ENCODE results near the gene NEMP1.
"Not testable (repeated sequence)": the region's sequence is repeated elsewhere in the genome, so short reads cannot be mapped to it uniquely, and the experiment has no call there.

NEMP1 gene, protein sequence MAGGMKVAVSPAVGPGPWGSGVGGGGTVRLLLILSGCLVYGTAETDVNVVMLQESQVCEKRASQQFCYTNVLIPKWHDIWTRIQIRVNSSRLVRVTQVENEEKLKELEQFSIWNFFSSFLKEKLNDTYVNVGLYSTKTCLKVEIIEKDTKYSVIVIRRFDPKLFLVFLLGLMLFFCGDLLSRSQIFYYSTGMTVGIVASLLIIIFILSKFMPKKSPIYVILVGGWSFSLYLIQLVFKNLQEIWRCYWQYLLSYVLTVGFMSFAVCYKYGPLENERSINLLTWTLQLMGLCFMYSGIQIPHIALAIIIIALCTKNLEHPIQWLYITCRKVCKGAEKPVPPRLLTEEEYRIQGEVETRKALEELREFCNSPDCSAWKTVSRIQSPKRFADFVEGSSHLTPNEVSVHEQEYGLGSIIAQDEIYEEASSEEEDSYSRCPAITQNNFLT

DNA sequence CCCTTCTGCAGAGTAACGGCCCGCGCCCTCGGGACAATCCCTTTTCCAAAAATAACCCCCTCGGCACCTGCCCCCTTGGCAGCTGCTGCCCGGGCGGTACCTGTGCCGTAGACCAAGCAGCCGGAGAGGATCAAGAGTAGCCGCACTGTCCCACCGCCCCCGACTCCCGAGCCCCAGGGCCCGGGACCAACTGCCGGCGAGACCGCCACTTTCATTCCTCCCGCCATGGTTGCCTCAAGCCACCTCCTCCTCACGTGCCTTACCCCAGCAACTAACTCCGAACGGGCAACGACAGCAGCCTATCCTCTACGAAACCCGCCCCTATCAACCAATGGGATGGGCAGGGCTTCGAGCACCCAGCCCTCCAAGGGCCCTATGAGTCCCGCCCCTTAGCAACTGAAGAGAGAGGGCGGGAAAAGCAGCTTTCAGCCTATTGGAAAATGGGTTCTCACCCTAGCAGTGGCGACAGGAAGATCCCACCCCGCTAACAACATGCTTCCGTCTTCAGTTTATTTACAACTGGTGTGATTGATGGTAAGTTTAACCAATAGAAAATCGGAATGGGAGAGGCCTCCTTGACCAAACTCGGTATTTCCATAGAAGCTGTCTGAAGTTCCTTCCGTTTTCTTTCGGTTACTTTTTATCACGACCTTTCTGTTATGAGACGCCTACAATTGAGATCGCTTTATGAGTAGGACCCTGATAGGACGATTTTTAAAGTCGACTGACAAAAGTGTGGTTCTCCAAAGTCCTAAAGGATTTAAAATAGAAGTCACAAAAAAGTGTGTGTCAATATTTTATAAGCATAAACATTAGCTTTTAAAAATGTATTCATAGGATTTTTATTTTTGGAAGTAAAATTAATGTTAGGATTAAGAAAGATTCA lies at the start of gene NEMP1:
Gene NEMP1 (minus strand): TSS at position 273 of the 886 bp plus-strand sequence. CDS start 46 bp downstream, at position 227.
- peak; percentile 100 for DNase-seq

DNA sequence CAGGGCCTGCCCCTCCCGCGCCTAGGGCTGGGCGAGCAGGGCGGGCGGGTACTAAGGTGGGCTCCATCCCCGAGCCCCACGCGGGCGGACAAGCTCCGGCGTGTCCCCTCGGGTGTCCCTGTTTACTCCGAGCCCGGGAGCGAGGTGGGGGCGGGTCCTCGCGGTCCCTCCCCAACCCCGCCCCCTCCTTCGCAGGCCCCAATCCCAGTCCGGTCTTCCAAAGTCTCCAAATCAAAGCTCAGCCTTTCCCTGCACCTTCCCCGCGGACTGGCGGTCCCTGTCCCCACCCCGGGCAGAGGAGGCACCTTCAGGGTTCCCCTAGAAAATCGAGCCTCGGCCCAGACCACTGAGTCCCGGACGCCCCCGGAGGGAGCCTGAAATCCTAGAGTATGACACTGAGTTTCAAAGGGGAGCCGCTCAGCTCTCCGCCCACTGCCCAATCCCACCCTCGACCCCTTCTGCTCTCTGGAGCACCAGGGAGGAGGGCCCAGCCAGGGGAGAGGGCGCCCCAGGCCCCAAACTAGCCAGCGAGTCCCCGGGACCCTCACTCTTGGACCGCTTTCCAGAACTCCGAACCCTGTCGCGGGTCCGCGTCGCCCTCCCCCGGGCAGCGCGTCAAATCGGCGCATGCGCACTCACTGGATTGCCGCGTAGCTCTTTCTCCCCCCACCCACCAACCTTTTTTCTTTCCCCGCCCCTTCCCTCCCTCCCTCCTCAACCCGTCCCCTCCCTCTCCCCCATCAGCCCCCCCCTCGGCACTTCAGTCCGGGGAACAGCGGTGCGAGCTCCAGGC lies 49.3 kb upstream of the NEMP1 start, which contains the start of gene LRP1:
Gene LRP1 (plus strand): TSS at position 758 of the 793 bp plus-strand sequence. CDS start 482 bp downstream, outside the sequence.
- DNase-seq, result peak; percentile 72

DNA sequence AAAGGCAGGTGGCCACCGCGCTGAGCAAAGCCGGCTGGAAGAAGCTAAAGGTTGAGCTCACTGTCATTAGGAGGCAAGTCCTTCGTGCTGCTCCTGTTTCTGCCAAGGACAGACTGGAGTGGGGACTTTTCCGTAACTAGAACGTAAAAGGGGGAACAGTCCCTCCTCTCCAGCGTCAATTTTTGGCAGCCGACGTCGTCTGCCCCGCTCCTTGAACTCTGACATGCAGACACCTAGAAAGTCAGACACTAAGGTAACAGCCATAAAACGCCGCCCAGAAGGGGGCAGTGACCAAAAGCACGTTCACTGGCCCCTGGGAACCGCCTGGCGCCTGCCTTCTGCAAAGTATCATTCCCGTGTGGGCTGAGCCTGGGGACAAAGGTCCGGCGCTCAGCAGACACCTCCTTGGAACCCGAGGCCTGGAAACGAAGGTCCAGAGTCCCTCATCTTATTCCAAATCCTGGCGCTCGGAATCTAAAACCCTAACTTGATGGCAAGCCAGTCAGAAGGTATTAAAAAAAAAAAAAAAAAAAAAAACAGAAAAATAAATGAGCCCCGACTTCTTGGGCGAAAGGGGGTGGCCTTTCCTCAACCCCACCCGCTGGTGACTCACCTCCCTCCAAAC lies 48.6 kb upstream of the NEMP1 start:
- DNase-seq, result no peak

DNA sequence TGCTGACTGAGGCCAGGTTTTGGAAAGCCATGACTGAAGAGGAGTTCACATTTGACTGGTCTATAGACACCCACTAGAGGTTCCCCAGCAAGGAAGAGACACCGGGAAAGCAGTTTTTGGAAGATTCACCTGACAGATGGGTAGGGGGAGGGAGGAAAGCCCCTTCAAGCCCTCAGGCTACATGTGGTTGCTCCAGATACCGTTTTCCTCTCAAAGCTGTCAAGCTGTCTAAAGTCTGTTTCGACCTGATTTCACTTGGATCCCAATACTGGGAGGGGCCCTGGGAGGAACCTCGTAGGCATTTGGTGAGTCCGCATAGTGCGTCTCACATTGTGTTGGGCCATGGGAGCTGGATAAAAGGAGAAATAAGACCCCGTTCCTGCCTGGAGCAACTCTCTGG lies 48.0 kb upstream of the NEMP1 start:
- DNase-seq, result no peak

DNA sequence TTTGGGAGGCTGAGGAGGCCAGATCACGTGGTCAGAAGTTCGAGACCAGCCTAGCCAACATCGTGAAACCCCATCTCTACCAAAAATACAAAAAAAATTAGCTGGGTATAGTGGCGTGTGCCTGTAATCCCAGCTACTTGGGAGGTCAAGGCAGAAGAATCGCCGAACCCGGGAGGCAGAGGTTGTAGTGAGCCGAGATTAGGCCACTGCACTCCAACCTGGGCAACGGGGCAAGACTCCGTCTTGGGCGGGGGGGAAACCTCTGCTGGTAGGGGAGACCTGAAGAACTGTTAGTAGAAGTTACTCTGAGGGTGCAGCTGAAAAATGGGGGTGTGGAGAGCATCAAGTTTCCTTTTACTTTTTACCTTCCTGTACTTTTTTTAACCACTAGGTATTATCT lies 47.5 kb upstream of the NEMP1 start:
- DNase-seq, result no peak

DNA sequence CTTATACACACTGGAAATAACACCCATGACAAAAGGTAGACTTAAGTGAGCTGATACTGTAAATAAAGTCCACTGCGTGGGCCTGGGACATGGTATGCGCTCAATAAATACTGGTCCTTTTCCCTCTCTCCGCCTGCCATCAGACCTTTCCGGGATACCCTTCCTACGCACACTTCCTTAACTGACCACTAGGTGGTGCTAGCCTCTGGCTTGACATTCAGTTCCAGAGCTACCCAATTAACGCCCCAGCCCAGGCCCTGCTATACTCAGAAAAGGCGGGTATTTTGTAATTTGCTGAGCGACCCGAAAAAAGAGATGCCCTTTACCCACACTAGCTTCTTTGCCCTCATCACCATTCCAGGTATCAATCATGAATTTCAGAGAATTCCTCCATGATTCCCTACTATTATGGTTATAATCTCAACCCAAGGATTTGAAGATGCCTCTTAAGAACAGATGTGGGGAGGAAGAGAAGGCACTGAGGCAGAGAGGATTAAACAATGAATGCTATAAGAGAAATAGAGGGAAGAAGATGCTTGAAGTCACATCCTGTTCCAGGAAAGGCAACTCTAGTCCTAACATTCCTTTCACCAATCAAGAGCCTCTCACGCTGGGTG lies 45.8 kb upstream of the NEMP1 start:
- DNase-seq, result peak; percentile 58

DNA sequence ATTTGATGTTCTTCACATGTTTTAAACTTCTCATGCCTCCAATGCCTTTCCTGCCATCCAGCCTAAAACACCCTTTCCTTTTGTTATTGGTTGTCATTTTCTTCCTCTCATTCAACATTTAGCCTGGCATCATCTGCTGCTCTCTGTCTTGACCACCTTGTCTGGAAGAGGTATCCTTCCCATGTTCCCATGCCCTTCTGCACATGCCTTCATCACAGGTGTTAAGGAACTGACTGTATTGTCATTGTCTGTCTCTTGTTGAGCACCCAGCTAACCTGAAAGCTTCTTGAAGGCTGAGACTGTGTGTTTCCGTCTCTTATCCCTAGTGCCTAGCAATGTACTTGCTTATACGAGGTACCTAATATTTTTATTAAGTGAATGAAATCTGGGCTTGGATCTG lies 45.2 kb upstream of the NEMP1 start:
- DNase-seq, result no peak

DNA sequence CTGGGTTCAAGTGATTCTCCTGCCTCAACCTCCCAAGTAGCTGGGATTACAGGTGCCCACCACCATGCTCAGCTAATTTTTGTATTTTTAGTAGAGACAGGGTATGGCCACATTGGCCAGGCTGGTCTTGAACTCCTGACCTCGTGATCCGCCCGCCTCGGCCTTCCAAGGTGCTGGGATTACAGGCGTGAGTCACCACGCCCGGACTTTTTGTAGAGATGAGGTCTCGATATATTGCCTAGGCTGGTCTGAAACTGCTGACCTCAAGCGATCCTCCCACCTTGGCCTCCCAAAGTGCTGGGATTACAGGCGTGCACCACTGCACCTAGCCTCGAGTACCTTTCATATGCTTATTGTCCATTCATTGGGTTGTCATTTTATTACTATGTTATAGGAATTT lies 42.1 kb upstream of the NEMP1 start:
- DNase-seq, result not testable (repeated sequence)

DNA sequence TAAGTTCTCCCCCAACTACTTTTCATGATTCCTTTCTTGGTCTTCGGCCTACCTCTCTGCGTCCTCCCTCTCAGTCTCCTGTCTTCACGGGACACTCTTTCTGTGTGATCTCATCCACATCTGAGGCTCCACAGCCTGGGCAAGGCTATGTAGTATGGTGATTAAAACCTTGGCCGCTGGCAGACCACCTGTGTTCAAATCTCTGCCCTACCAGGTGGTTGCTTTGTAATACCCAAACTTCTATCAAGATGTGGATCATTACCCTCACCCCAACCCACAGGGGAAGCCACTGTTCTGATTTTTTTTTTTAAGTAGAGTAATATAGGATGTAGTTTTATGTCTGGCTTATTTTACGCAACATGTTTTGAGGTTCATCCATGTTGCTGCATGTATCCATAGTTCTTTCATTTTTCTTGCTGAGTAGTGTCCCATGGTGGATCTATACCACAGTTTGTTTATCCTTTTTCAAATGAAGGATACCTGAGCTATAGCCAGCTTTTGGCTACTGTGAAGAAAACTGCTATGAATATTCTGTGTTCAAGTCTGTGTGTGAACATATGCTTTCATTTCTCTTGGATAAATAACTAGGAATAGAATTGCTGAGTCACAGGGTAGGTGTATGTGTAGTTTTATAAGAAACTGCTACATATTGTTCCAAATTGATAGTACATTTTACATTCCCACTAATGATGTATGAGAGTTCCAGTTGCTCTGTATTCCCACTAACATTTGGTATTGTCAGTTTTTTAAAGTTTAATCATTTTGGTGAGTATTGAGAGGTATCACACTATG lies 40.9 kb upstream of the NEMP1 start:
- DNase-seq, result no peak

DNA sequence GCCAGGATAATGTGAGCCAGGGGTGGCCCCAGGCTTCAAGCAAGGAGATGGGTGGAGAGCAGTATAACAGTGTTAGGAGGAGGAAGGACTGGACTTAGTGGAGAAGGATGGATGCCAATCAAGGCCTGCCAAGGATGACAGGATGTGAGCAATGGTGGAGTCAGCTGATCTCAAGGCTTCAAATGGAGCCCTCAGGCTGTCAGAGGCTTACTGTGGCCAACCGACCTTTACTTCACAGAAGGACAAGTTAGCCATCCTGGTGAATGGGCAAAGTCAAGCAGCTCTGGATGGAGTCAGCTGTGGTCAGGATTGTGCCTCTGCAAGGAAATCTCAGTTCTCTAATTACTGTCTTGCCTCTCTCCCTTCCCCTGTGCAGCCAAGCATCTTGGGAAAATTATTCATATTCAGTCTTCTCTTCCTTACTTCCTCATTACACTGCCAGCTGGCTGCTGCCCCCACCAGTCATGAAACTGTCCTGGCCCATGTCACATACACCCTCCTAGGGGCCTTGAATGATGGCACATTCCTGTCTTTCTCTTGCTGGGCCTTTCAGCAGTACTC lies 40.2 kb upstream of the NEMP1 start:
- peak; percentile 67 for DNase-seq

DNA sequence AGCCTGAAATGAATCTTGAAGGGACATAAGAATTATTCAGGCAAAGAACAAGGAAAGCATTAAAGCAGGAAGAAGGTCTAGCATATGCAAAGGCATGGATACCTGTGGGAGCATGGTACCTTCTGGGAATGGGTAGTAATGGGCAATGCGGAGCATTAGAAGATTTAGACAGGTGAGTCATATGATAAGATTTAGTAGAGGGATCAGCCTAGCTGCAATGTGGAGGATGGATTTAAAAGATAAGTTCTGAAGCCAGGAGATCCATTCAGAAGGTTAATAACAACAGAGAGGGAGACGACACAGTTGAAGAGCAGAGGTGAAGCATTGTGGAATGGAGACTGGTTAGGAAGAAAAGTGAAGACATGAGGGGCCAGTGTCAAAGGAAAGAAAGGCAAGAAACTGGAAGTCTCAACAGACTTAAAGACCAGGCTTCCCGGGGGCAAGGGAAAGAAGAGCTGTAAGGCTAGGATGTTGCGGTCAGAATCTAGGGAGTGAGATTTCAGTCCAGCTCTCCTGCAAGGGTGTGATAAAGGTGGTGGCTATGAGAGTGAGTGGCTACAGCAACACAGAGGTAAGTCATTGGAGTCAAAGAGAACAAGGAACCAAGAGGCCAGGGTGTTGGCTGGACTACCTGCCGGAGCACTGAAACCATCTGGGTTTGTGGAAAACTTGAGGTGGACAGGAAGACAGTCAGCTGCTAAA lies 38.1 kb upstream of the NEMP1 start:
- DNase-seq, result no peak

DNA sequence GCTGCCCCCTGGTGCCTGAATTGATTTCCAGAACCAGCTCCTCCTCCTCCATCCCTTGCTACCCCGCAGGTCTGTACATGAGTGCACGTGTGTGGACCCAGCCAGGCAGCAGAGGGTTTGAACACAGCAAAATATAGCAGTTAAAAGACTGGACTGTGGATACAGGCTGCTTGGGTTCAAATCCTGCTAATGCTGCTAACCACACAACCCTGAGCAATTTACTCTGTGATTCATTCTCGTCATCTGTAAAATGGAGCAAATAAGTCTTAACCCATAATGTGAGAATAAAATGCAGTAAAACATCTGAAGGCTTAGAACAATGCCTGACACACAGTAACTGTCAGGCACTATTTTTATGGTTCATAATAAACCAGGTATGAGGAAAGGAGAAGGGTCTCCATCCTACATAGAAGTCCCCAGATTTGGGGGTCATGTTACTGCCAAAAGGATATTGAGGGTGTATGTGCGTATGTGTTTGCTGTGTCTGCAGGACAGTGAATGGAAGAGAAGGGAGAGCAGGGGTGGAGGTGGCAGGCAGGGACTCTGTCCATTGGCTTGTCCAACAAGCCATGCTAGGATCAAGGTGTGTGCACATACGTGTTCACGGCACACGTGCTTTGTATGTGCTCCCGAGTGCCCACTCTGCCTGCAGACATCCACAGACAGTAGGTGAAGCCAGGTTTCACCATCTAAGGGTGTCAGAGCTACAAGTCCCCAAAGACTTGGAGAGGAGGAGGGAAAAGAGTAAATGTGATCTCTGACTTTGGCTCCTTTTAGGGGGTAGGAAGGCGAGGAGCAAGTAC lies 34.1 kb upstream of the NEMP1 start:
- no peak for DNase-seq

DNA sequence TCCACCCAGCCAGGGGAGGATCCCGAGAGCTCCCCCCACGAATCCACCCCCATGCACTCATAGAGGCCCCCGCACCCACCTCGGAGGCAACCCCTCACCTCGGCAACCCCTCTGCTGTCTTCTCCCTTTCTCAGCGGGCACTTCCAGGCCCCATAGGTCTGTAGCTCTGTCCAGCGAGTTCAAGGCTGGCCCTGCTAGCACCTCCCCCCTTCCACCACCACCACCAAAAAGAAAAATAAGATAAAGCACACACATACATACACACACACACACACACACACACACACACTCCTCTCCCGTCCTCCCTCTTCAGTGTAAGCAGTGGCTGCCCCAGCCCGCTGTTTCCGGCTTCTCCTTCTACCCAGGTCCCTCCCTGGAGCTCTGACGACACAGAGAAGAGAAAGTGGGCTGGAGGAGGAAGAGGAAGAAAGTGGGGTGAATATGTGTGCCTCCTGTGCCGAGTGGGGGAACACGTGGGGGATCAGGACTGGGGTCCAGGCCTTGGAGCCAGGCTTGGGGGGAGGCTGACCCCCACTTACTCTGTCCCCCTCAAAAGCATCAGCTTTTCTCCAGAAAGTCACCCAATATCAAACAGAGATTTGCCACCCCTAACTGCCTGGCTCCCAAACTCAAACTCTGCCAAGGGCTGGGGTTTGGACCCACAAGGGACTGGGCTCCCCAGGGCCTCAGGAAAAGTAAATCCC lies 32.6 kb upstream of the NEMP1 start, which contains the start of gene STAT6:
Gene STAT6 (minus strand): TSS at position 332 of the 704 bp plus-strand sequence. CDS start 3,084 bp downstream, outside the sequence.
- DNase-seq, result peak; percentile 94

DNA sequence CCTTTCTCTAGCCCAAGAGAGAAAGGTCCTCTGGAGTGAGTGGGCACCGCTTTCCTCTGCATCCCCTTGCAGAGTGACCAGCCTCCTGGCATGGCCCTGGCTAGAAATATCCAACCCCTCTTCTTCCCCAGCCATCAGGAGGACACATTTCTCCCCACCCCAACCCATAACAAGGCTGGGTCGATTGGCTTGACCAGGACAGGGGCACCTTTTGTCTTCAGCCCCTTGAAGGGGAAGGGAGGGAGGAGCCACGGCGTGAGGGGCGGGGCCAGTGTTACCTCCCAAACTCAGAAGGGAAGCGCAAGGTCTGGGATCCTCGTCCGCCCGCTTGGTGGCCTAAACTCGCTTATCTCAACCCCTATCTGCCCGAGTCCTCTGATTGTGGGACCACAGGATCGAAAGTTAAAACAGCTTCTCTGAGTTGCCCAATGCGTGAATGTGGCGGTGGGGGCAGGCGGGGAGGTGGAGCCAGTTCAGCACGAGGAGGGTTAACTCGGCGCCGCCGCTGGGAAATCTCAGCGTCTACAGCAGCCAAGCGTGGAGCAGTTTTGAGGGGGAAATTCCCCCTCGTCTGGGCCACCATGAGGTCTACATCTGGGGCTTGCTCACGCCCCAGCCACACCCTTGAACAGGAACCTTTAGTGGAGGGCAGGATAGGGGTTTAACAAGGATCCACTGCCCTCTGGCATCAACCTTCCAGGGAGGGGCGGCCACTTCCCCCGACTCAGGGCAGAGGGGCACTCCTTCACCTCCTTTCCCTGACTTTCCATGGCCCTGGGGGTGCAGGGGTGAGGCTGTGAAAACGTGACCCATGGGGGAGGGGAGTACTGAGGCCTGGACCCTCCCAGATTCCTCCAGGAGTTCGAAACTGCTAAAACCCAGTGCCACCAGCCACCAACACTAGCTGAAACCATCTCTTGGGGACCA lies 31.8 kb upstream of the NEMP1 start:
- DNase-seq, result peak; percentile 29

DNA sequence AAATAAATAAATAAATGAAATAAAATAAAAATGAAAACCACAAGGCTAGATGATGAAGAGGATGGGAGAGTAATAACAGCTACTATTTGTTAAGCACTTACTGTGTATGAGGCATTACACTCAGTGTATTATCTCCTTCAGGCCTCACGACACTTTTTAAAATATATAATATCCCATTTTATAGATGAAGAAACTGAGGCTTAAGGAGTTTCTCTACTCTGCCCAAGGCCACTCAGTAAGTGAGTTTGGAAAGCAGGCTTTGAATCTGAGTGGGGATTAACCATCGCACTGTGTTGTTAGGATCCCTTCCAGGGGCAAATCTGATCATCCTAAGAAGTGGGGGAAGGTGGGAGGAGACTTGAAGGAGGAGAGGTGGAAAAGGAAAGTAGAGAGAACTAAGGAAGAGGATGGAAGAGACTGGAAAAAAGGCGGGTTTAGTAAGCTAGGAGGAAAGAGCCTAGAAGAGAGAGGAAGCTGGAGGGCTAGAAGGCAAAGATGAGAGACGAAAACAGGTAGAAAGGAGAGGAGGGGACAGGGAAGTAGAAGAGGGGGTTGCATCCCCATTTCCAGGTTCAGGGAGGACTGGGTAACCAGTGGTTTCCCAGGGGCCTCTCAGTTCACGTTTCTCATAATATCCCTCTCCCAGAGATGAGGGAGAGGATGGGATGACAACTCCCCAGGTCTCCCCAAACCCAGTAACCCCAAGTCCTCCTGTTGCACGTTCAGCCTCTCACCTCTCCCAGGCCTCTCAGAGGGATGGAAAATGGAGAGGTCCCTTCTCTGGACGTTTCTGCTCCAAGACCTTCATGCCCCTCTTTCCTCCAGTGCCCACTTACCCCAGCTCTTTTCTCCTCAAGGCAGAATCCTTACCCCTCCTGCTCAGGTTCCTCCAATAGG lies 30.9 kb upstream of the NEMP1 start:
- no peak for DNase-seq

Measured in NCI-H226 (cell line).